ENCODE data around the gene GABRR2.
A peak's percentile ranks its signal among the peaks of the same experiment; 100 is the strongest.

GABRR2 gene

GRCh38 chr6:89346433-89346832 is 31.3 kb upstream of the GABRR2 start (continued):
- TF ChIP-seq ZNF394 (tag by site-specific recombination; IDR thresholded peaks at IDR 0.05; ENCODE audit: borderline replicate concordance) (no peak), ZNF24 (tag by site-specific recombination; IDR thresholded peaks at IDR 0.05) (no peak), ZNF600 (tag by site-specific recombination; IDR thresholded peaks at IDR 0.05) (no peak)

GRCh38 chr6:89339565-89339964 is 24.5 kb upstream of the GABRR2 start:
- CTCF ChIA-PET, result interaction anchor here (0.6 to 1.9 kb wide), 3 partner anchors 11 to 728 kb away, joined by 3 to 4 read pairs (median 4); no protein-coding TSS in a partner anchor
- H3K4me3 ChIP-seq (ENCODE audit: low read depth, low read length), result no peak overlapping the region
- POLR2A ChIA-PET, result interaction anchor here (1.0 kb wide), 1 partner anchor 13 kb away, joined by 4 read pairs; the partner anchor contains the start of gene UBE2J1
- TF ChIP-seq ZNF366 (tag by site-specific recombination; conservative IDR thresholded peaks at IDR 0.05) (no peak), ZNF701 (tag by site-specific recombination; IDR thresholded peaks at IDR 0.05) (no peak), ZBTB1 (tag by site-specific recombination; IDR thresholded peaks at IDR 0.05) (no peak), ZNF175 (tag by site-specific recombination; IDR thresholded peaks at IDR 0.05) (no peak), SALL2 (tag by site-specific recombination; IDR thresholded peaks at IDR 0.05; ENCODE audit: borderline replicate concordance) (no peak), ZFHX2 (tag by site-specific recombination; conservative IDR thresholded peaks at IDR 0.05) (0 out of 2 replicates have a peak, but pooled peaks have one; percentile 21), ZNF362 (tag by site-specific recombination; IDR thresholded peaks at IDR 0.05) (0 out of 2 replicates have a peak, but pooled peaks have one; percentile 37)
- no peaks in the 10 kb centered on the region for H3K9me3 ChIP-seq (ENCODE audit: control insufficient read depth, insufficient read depth, low read depth, low read length)
- peaks cover 43 to 54% of the 10 kb centered on the region in 2 experiments for H3K36me3 ChIP-seq (ENCODE audit: control insufficient read depth in 2 of 2, insufficient read depth in 1 of 2, low read length in 2 of 2)
- no peak overlapping the region for H3K27ac ChIP-seq (ENCODE audit: extremely low read depth, low read depth, low read length)
- no peaks in the 10 kb centered on the region for H3K4me1 ChIP-seq (ENCODE audit: control insufficient read depth, insufficient read depth, low read length)

- Histone ChIP-seq H3K4me3 (ENCODE audit: low read depth, low read length) (no peak overlapping the region), H3K36me3 (ENCODE audit: control insufficient read depth in 2 of 2, insufficient read depth in 1 of 2, low read length in 2 of 2) (peaks cover 39 to 55% of the 10 kb centered on the region in 2 experiments), H3K9me3 (ENCODE audit: control insufficient read depth, insufficient read depth, low read depth, low read length) (no peaks in the 10 kb centered on the region), H3K4me1 (ENCODE audit: control insufficient read depth, insufficient read depth, low read length) (no peaks in the 10 kb centered on the region), H3K27ac (ENCODE audit: extremely low read depth, low read depth, low read length) (no peak overlapping the region)
- ChIA-PET CTCF (no interaction called here), POLR2A (no interaction called here)
- TF ChIP-seq ZNF830 (tag by site-specific recombination; IDR thresholded peaks at IDR 0.05; ENCODE audit: low read depth) (no peak), ZNF138 (tag by site-specific recombination; IDR thresholded peaks at IDR 0.05; ENCODE audit: borderline replicate concordance) (no peak), BCL11A (tag by site-specific recombination; IDR thresholded peaks at IDR 0.05; ENCODE audit: low read depth) (no peak), ZNF544 (tag by site-specific recombination; IDR thresholded peaks at IDR 0.05) (no peak), ZNF623 (tag by site-specific recombination; IDR thresholded peaks at IDR 0.05) (no peak), SALL2 (tag by site-specific recombination; IDR thresholded peaks at IDR 0.05; ENCODE audit: borderline replicate concordance) (no peak), ZNF571 (tag by site-specific recombination; IDR thresholded peaks at IDR 0.05) (no peak), MEIS1 (CRISPR knock-in tag; IDR thresholded peaks at IDR 0.05; ENCODE audit: borderline replicate concordance) (no peak), AEBP2 (tag by site-specific recombination; IDR thresholded peaks at IDR 0.05; ENCODE audit: borderline replicate concordance) (no peak), PATZ1 (tag by site-specific recombination; IDR thresholded peaks at IDR 0.05) (no peak), ZNF792 (tag by site-specific recombination; IDR thresholded peaks at IDR 0.05) (no peak), ZNF362 (tag by site-specific recombination; IDR thresholded peaks at IDR 0.05) (no peak), ZNF843 (tag by site-specific recombination; IDR thresholded peaks at IDR 0.05) (no peak), ZNF394 (tag by site-specific recombination; IDR thresholded peaks at IDR 0.05; ENCODE audit: borderline replicate concordance) (no peak), ZNF768 (tag by site-specific recombination; IDR thresholded peaks at IDR 0.05) (no peak), ZNF174 (tag by site-specific recombination; IDR thresholded peaks at IDR 0.05) (no peak), ZBTB26 (tag by site-specific recombination; optimal IDR thresholded peaks at IDR 0.05) (no peak), ZNF48 (tag by site-specific recombination; IDR thresholded peaks at IDR 0.05) (no peak), KLF10 (tag by site-specific recombination; IDR thresholded peaks at IDR 0.05) (no peak), ZNF202 (tag by site-specific recombination; IDR thresholded peaks at IDR 0.05; ENCODE audit: borderline replicate concordance) (no peak)
Observed at GRCh38 chr6:89335164-89335563, 20.1 kb upstream of the GABRR2 start.
